WI38 (cell line): ENCODE results near the gene PRKCZ.

Experiments used
- H3K4me3 ChIP-seq: 2 replicates; pipeline ENCODE4 v1.5.1; 2011; ENCODE audit warnings: low read depth, mild to moderate bottlenecking, control low read depth, low read length
- CTCF ChIP-seq: IDR thresholded peaks from 2 replicates; pipeline ENCODE4 v1.5.1; 2012; ENCODE audit warnings: low read depth, mild to moderate bottlenecking, control low read depth, low read length

The PRKCZ gene

GRCh38 chr1:2192031-2192995 is 142.1 kb downstream of the PRKCZ start:
- no peak for TF ChIP-seq CTCF
- H3K4me3 ChIP-seq: 0 out of 2 replicates have a peak overlapping the region, but pooled peaks have one; percentile 8

GRCh38 chr1:2193514-2194281 is 143.5 kb downstream of the PRKCZ start:
- no peak for TF ChIP-seq CTCF
- peak overlapping the region; percentile 50 for H3K4me3 ChIP-seq

- no peak for TF ChIP-seq CTCF
- peak within 1 kb of the TSS; percentile 65 for H3K4me3 ChIP-seq
Observed at GRCh38 chr1:2194319-2194897, 144.2 kb downstream of the PRKCZ start, which contains the start of gene FAAP20. FAAP20 (minus strand) TSS chr1:2194772; CDS start chr1:2194749, 23 bp downstream.

GRCh38 chr1:2194898-2195673 is 144.9 kb downstream of the PRKCZ start:
- H3K4me3 ChIP-seq: peak overlapping the region; percentile 65

GRCh38 chr1:2195785-2196184 is 145.6 kb downstream of the PRKCZ start:
- H3K4me3 ChIP-seq: no peak overlapping the region
- TF ChIP-seq CTCF: no peak

More at GRCh38 chr1:2194898-2195673, 144.9 kb downstream of the PRKCZ start:
- peak; percentile 89 for TF ChIP-seq CTCF

- no peak overlapping the region for H3K4me3 ChIP-seq
- no peak for TF ChIP-seq CTCF
Observed at GRCh38 chr1:2196901-2197638, 146.9 kb downstream of the PRKCZ start.
